AG08395 (cell line): ENCODE data around the gene CLCN1.
A peak's percentile ranks its signal among the peaks of the same experiment; 100 is the strongest.

Source experiments
- DNase-seq: peaks from one replicate; pipeline ENCODE4 v3.0.0; 2012; ENCODE audit warnings: mixed read lengths, low spot score

The CLCN1 gene

DNA sequence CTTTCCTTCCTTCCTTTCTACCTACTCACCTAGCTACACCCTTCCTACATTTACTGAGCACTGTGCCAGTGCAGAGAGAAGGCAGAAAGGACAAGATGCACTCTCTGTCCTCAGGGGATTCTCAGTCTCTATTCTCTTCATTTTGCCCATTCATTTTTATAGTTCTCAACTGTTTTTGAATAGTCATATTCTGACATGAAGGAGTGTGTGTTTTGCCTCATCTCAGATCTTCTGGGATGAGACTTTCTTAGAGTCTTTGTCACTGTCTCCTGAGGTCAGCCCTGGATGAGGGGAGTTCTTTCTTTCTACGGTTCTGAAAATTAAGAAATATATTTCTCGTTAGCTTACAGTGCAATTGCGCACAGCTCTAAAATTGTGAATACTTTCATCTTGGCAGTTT, 21.3 kb downstream of the CLCN1 start:
- no peak for DNase-seq

GRCh38 chr7:143341842-143342241, 25.9 kb downstream of the CLCN1 start:
- DNase-seq: no peak

DNA sequence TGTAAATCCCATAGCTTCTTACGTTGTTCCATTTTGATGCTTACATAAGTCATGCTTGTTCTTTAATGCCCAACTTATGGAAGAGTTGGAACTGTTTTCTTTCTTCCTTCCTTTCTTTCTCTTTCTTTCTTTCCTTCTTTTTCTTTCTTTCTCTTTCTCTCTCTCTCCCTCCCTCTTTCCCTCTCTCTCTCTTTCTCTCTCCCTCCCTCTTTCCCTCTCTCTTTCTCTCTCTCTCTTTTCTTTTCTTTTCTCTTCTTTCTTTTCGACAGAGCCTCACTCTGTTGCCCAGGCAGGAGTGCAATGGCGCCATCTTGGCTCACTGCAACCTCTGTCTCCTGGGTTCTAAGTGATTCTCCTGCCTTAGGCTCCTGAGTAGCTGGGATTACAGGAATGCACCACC, 27.7 kb downstream of the CLCN1 start:
- DNase-seq: no peak

GRCh38 chr7:143345428-143345900, 29.6 kb downstream of the CLCN1 start:
- no peak for DNase-seq

DNA sequence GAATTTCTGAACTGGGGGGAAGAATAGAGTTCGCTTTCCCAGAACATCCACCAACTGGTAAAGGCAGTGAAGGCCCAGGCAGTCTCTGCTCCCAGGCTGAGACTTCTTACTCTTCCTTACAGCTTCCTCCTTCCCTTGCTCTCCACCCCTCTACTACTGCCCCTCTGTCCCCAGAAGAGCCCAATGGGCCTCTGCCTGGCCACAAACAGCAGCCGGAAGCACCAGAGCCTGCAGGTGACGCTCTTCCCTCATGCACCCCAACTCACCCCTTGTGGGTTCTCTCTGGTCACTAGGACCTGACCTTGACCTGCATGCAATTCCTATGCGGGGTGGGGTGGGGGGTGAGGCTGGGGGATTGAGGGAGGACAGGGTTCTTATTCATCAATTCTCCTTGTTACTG, 30.1 kb downstream of the CLCN1 start:
- DNase-seq: no peak

DNA sequence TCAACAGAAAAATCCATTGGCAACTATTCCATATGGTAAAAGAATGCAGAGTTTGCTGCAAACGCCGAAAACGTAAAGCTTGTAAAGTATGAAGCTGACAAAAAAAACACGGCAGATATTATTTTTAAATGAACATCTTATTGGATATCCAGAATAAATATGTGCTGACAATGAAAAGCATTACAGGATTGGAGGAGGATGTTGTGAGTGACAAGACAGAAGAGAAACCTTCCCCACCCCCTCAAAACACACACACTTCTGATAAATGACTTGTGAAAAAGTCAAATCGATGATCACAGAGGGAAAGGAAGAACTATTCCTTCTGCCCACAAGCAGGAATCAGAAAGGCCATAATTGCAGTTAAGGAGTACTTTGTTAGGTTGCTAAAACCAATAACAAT, 32.0 kb downstream of the CLCN1 start:
- no peak for DNase-seq

GRCh38 chr7:143351060-143351459, 35.1 kb downstream of the CLCN1 start:
- no peak for DNase-seq

DNA sequence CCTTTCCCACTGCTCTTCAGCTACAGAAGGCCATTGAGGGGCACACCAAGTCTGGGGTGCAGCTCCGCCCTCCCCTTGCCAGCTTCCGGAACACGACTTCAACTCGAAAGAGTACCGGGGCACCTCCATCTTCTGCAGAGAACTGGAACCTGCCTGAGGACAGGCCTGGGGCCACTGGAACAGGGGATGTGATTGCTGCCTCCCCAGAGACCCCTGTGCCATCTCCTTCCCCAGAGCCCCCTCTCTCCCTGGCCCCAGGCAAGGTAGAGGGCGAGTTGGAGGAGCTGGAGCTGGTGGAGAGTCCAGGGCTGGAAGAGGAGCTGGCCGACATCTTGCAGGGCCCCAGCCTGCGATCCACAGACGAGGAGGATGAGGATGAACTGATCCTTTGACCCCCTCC, 35.7 kb downstream of the CLCN1 start:
- no peak for DNase-seq

DNA sequence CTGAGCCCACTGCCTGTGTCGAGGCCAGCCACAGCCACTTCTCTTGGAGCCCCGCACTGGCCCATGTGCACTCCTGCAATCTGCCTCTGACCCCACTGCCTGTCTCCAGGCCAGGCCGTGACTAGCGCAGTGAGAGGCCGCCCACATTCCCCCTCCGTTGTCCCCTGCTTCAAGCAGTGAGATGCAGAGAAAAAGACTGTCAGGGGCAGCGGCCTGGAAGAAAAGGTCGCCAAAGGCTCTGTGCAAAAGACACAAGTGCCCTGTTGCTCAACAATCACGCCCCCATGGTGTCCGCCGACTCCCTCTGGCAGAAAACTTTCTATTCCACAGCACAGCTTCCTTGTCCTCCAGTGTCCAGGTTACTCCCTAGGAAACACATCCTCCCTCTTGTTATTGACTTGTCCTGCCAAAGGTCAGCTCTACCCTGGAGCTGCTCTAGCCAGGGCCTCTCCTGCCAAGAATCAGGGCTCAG, 36.7 kb downstream of the CLCN1 start:
- no peak for DNase-seq

GRCh38 chr7:143354376-143354775, 38.5 kb downstream of the CLCN1 start:
- no peak for DNase-seq

DNA sequence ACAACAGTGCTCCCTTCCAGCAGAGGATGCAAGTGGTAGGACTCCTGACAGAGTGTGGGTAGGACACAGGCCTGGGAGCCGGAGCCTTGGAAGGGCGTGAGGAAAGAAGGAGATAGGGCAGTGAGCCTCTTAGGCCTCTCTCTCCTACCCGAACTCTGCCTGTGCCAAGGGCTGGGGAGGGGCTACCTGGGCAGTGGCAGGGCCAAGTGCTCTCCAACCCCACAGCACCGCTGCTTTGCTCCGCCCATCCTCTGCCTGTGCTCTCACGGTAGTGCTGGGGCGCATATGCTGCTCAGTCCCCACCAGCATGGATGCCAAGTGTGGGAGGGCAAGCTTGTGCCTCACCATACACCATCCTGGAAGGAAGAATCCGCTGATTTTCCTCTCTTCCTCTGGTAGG, 39.1 kb downstream of the CLCN1 start:
- no peak for DNase-seq

DNA sequence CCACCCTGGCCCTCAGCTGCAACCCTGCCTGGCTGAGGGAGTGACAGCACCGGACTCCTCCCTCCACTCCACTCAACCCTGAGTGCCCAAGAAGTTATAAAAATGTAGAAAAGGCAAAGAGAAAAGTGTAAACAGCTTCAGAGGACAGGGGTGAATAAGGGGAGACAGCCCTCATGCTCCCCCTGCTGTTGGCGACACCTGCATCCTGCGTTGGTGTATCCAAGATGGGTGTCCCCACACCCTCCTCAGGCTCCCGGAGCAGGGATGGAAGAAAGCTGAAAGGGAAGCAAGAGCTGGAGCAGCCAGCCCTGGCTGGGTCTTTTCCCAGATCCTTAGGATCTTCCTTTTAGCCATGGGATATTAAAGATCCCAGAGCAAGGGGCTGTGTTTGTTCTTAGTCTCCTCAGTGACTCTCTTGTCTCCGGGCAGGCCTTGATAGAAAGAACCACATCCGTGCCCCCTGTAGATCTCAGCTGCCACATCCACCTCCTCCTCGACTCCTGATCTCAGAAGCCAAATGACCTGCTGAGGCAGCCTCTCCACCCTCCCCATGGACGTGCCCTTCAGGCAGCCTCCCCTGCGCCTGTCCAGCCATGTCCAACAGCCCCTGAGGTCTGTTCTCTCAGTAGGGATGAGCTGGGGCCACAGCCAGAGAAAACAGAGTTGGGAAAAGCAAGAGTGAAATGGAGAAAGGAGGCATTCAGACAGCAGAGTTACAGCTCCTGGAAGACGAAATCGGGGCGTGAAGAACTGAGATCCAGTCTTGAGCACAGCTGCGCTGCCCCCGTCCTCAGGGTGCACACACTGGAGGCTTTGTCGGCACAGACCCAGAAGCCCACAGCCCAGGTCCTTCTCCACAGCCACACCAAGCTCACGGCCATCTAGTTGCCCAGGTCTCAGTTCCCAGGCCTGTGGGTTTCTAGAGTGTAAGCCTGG, 39.8 kb downstream of the CLCN1 start:
- DNase-seq: no peak

- no peak for DNase-seq
These were observed 40.6 kb downstream of the CLCN1 start for GRCh38 chr7:143356414-143357050.

DNA sequence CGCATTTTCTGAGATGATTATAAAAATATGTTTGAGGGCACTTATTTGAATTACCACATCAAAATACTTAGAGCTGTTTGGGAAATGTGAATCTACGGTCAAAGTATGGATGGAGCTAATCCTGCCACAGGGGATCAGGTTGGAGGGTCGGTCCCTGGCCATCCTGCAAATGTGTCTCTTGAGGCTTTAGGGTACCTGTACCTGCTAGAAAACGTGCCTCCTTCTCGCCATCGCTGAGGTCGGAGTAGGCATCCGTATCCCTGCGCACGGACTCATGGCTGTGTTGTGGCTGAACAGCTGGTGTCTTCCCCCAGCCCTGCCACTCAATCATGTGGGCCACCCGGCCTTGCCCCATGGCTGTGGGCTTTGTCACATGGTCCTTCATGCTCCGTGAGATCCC, 42.7 kb downstream of the CLCN1 start:
- no peak for DNase-seq

GRCh38 chr7:143359771-143360353, 44.0 kb downstream of the CLCN1 start:
- DNase-seq: no peak

- DNase-seq: no peak
These were observed 45.1 kb downstream of the CLCN1 start for GRCh38 chr7:143360788-143361551.

GRCh38 chr7:143361552-143362130, 45.7 kb downstream of the CLCN1 start:
- no peak for DNase-seq

DNA sequence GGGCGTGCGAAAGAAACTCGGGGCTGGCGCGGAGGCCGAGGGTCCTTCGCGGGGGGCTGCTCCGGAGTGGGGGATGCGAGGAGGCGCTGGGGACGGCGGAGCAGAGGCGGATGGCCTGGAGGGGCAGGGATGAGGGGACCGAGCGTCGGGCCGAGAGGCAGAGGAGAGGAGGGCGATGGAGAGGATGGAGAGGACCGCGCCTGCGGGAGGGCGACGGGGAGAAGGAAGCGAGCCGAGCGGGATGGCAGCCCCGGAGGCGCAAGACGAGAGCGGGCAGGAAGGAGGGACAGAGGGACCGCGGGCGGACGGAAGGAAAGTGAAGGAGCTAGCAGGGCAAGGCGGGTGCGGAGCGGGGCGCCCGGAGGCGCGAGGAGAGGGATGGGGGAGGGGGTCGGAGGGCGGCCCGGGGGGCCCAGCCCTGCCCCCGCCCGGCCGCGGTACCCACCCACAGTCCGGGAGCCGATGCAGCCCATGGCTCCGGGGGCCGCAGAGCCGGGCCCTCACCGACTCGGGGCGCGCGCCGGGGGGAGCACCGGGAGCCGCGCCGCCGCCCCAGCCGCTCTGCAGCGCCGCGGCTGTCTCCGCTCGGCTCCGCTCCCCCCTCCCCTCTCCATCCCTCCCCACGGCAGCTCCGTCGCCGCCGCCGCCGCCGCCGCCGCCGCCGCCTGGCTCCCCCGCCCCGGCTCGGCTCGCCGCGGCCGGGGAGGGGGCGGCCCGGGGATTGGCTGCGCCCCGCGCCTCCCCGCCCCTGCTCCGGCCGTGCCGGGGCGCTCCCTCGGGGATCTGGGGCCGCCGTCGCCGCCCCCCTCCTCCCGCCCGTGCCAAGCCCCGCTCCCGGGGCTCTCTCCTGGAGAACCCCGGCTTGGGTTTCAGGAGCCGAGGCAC, 46.5 kb downstream of the CLCN1 start, which contains the start of gene FAM131B:
Gene FAM131B, minus strand, starts transcription at position 583 of the 885 bp plus-strand sequence. Its CDS starts 110 bp downstream, at position 473.
- peak; percentile 40 for DNase-seq

DNA sequence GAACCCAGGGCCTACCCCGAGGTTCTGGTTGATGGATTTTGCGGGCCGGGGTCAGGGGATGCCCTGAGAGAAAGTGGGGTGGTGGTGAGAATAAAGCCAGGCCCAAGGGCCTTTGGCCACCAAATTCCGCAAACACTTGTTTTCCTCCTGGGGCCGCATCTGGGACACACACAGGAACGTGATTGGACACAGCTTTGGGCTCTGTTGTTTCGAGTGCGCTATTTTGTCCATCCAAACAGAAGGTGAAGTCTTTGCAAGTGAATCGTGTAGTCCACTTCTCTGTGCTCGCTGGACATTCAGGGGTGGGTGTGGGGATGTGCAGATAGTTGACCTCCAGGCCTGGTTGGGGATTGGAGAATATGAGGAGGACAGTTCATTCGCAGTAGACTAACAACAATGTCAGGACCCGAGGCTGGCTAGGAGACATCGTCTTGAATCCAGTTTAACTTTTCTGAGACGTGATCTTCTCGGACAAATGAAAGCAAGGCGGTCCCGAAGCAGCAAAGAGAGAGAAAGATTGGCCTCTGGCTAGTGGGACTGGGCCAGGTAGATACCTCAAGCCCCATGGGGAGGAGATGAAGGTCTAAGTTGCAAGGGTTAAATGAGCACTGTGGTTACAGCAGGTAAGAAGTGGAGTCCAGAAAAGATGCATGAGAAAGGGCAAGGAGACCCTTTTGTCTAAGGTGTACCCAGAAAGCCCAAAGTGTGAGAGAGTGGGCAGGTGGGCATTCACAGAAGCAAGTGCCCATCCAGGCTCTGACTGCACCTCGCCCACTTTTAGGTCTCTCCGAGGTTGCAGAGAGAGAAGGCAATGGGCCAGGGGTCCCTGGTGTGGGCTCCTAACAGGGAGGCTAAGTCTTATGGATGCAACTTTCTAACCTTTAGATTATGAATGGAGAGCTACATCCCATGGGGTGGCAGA, 47.4 kb downstream of the CLCN1 start:
- no peak for DNase-seq
